SK-N-DZ (cell line): ENCODE results near the gene LBP.
"Not testable (repeated sequence)": the region's sequence is repeated elsewhere in the genome, so short reads cannot be mapped to it uniquely, and the experiment has no call there.

Experiments used
- DNase-seq: peaks from one replicate; pipeline ENCODE4 v3.0.0-alpha.2; 2015; ENCODE audit warnings: low spot score

Gene LBP

GRCh38 chr20:38395751-38396395 lies 49.6 kb downstream of the LBP start:
- not testable (repeated sequence) for DNase-seq

- DNase-seq = no peak
These were observed 55.8 kb downstream of the LBP start for GRCh38 chr20:38402089-38402488.

- no peak for DNase-seq
These were observed 56.5 kb downstream of the LBP start for GRCh38 chr20:38402816-38403215.

DNA sequence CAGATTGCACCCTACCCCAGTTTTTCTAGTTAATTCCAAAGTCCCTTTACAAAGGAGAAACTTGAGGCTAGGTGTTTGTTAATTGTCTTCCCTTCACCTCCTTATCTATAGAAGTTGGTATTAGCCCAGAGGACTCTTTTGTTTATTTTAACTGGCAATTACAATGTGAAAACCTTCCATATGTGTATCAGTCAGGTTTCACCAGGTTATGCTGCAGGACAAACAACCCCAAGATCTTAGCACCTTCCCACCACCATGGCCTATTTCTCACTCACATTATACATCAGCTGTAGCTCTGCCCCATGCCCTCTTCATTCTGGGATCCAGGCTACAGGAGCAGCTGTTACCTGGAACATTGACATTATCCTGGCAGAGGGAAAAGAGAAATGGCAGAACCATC lies 57.7 kb downstream of the LBP start:
- no peak for DNase-seq

DNA sequence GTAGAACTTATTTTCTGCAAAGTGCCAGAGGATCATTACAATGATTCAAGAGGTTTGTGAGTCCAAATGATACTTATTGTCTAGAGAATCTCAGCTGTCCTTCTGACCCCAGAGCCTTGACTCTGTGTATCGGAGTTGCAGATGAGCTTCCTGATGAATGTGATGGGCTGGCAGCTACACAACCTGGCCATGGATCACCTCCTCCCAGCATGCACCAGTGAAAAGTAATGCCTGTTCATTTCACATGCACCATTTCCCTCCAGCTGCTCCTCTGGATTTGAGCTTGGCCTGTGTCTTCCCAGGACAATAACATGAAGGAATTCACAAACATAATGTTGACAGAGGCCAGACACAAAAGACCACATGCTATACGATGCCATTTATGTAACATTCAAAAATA lies 58.9 kb downstream of the LBP start:
- no peak for DNase-seq

DNA sequence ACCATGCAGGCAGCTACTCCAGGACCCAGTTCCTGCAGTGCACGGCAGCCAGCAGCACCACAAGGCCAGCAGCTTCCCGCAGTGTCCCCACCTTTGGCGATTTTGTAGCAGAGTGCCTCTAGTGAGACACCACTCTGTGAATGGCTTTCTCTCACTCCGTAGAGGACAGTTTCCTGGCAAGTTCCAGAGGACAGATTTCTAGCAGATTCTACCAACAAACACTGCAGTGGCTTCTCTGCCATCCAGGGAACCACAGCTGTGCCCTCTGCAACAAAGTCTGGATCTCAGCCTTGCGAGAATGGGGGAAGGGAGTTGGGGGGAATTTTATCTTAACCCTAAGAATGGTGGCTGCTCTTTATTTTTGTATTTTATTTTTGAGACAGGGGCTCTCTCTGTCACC lies 60.2 kb downstream of the LBP start:
- no peak for DNase-seq

GRCh38 chr20:38407321-38407720 lies 61.0 kb downstream of the LBP start:
- no peak for DNase-seq

GRCh38 chr20:38407822-38408221 lies 61.5 kb downstream of the LBP start:
- DNase-seq = not testable (repeated sequence)

- DNase-seq = no peak
These were observed 66.7 kb downstream of the LBP start for GRCh38 chr20:38412877-38413577.

DNA sequence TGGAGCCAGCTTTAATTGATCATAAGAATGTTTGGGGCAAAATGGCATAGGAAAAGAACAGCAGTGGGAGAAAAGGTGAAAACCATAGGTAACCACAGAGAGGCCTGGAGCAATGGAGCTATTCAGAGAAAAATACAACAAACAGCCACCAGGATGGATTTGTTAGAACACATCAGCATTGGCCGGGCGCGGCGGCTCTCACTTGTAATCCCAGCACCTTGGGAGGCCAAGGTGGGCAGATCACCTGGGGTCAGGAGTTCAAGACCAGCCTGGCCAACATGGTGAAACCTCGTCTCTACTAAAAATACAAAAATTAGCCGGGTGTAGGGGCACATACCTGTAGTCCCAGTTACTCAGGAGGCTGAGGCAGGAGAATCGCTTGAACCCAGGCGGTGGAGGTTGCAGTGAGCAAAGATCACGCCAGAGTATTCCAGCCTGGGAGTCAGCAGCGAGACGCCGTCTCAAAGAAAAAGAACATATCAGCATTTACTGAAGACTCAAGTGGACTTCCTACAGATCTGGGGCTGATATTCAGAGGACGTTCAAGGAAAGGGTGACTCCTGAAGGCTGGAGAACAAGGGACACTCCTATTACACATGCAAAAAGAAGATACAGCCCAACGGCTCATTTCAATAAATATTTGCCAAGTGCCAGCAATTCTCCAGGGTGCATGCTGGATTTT lies 68.6 kb downstream of the LBP start:
- no peak for DNase-seq

DNA sequence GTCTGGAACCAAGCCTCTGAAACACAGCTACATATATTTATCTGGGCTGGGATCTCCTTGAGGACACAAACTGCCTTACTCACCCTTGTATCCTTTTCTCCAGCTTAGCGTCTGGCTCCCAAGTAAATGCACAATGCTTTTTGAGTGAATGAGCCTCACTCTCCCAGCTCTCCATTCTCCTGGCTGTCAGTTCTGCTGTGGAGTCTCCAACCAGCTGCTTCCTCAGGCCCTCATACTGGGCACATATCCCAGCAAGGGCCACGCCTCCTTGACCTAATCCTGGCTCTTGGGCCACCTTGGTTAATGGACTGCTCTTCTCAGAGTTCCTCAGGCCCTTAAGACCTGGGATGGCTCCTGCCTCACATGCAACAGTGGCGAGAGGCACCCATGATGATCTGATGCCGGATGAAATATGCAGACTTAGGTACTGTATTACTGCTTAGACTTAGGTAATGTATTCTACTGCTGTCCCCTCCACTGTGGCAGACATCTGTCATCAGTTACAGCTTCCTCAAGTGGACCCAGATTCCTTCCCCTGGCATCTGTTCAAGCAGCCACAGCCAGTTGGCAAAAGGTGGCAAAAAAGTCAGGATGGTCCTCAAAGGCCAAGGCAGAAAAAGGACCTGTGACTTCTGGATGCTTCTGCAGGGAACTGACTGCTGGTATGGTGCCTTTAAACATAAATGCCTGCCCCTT lies 72.4 kb downstream of the LBP start:
- DNase-seq = no peak

GRCh38 chr20:38420388-38421085 lies 74.3 kb downstream of the LBP start:
- DNase-seq = no peak

DNA sequence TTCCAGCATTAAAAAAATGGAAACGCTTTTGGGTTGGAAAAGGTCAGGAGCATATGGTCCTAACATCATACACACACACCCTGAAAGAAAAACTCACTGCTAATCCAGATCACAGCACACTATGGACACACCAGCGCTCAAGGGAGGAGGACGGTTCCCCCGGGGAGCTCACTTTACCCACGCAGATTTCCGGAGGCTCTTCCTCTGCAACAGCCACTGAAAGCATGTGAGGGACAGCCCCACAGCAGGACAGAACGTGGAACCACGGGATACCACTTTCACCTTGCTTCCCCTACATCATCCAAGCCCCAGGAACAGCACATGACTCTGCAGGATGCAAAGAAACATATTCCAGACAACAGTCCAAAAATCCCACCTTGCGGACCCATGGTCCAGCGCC lies 75.6 kb downstream of the LBP start:
- no peak for DNase-seq

GRCh38 chr20:38423541-38423940 lies 77.3 kb downstream of the LBP start:
- DNase-seq = no peak

DNA sequence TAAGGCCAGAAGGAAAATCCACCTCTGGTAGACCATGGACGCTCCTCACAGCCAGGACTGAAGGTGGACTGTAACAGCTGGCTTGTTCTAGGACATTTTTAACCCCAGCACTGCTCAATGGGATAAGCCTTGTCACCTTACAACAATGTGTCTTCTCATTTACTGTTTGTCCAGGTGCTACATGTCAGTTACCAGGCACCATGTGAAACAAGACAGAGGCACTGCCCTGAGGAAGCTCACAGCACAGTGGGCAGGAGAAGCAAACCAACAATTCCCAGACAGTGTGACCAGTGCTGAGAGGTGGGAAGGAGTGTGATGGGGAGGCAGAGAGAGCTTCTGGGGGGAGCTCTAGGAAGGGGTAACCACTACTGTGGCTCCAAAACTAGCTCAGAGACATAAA lies 78.1 kb downstream of the LBP start:
- DNase-seq = no peak

DNA sequence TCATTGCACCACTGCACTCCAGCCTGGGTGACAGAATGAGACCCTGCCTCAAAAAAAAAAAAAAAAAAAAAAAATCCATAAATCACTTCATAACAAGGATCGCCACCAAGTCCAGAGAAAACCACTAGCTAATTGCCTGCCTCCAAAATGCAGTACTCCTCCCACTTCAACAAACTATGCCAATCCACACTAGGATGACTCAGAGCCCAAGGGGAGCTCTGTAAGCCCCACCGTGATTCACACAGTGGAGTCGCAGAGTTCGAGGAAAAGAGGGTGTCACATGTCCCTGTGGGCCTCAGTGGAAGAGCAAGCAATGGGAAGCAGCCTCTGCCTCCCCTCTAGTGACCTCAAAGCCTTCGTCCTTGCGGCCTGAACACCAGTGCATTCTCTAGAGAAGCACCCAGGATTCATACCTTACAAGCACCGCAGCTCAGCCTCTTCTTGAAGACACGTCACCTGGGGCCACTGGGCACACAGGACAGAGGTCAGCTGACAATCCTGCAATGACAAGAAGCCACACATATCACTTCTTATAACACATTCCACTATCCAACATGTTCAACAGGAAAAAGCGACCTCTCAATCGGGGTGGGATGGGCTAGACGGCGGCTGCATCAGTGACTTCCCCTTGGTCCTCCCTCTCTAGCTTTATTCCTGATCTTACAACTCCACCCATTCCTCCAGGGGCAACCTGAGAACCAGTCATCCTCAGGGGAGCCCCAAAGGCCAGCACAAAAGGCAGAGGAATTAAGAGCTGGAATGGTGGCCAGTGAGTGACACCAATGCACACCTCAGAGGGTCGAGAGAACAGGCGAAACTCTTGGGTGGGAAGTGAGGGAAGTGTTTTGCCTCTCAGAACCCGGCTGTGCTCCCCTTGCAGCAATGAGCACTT lies 80.0 kb downstream of the LBP start:
- no peak for DNase-seq
